Astrocyte (in vitro differentiated cells and primary cell): ENCODE measurements around the gene CCDC158.

Experiments used
- EZH2 ChIP-seq: IDR thresholded peaks from 2 replicates; pipeline ENCODE4 v1.6.1; 2012; ENCODE audit warnings: mild to moderate bottlenecking, low read length, inconsistent platforms; ENCODE audit not compliant: insufficient read depth
- TF ChIP-seq, protein P1 (sequence below): IDR thresholded peaks from 2 replicates; pipeline ENCODE4 v1.5.1; 2011; ENCODE audit warnings: low read depth, mild to moderate bottlenecking, inconsistent platforms, low read length, moderate library complexity; ENCODE audit not compliant: insufficient read depth

DNA sequence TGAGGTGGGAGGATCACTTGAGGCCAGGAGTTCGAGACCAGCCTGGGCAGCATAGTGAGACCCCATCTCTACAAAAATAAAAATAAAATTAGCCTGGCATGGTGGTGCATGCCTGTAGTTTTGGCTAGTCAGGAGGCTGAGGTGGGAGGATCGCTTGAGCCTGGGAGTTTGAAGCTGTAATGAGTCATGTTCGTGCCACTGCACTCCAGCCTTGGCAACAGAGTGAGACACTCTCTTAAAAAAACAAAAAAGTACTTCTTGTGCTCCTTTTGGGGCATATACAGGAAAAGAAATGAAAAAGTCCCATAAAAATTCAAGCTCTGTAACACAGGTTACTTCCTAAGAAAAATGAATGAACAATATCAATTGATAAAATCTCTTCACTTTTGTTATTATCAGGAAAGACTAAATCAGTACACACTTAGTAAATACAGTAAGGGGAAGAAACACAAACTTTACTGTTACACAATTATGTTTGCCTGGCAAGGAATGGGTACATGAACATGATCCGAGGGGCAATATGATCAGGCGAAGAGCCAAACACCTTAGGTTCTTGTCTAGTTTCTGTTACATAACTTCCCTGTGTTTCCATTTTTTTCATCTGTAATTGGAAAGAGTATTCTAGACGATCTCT, 46.9 kb downstream of the CCDC158 start:
- TF ChIP-seq, protein P1, sequence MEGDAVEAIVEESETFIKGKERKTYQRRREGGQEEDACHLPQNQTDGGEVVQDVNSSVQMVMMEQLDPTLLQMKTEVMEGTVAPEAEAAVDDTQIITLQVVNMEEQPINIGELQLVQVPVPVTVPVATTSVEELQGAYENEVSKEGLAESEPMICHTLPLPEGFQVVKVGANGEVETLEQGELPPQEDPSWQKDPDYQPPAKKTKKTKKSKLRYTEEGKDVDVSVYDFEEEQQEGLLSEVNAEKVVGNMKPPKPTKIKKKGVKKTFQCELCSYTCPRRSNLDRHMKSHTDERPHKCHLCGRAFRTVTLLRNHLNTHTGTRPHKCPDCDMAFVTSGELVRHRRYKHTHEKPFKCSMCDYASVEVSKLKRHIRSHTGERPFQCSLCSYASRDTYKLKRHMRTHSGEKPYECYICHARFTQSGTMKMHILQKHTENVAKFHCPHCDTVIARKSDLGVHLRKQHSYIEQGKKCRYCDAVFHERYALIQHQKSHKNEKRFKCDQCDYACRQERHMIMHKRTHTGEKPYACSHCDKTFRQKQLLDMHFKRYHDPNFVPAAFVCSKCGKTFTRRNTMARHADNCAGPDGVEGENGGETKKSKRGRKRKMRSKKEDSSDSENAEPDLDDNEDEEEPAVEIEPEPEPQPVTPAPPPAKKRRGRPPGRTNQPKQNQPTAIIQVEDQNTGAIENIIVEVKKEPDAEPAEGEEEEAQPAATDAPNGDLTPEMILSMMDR: no peak
- TF ChIP-seq EZH2: no peak
